ENCODE data around the gene PRSS12.

Gene PRSS12

DNA sequence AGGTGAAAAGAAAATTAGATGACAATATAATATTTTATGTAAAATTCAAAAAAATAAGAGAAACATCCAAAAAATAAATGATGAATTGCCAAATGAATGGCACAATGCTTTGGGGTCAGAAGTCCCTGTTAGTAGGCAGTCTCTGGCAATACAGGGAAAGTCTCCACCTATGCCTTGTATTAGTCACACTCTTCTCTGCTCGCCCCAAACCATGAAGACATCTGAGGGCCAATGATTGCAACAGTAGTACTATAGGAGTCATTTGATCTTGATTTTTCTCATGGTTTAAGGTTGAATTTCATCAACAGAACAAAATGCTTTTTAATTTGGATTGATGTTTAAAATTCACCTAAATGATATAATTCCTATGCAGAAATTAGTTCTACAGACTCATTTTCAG is 3.9 kb upstream of the PRSS12 start:
- no peak for DNase-seq (ENCODE audit: low read depth in 2 of 3, low spot score in 1 of 3)

GRCh38 chr4:118356111-118356510 is 3.3 kb upstream of the PRSS12 start:
- DNase-seq (ENCODE audit: low read depth in 2 of 3, low spot score in 1 of 3): no peak

GRCh38 chr4:118354913-118355312 is 2.1 kb upstream of the PRSS12 start:
- no peak for DNase-seq (ENCODE audit: low read depth in 2 of 3, low spot score in 1 of 3)

- DNase-seq (ENCODE audit: low read depth in 2 of 3, low spot score in 1 of 3): no peak
These were observed 779 bp upstream of the PRSS12 start for GRCh38 chr4:118353534-118354030.

- no peak for DNase-seq (ENCODE audit: low read depth in 2 of 3, low spot score in 1 of 3)
These were observed 664 bp downstream of the PRSS12 start for GRCh38 chr4:118351851-118352827.

DNA sequence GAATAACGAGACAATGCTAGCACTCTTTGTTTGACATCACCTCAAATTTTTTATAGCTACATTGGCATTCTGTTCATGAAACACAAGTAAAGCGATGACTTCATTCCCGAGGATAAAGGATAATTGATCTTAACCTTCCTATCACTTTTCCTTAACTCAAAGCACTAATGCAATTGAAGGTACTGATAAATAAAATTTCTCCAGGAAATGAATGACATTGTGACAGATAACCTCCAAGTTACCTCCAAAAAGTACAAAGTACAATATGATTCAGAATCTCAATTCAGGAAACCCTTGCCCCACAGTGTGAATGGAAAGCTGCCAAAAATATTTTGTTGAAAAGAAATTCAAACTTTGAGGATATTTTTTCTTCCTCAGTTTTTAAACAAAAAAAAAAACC is 1.8 kb downstream of the PRSS12 start:
- no peak for DNase-seq (ENCODE audit: low read depth in 2 of 3, low spot score in 1 of 3)

DNA sequence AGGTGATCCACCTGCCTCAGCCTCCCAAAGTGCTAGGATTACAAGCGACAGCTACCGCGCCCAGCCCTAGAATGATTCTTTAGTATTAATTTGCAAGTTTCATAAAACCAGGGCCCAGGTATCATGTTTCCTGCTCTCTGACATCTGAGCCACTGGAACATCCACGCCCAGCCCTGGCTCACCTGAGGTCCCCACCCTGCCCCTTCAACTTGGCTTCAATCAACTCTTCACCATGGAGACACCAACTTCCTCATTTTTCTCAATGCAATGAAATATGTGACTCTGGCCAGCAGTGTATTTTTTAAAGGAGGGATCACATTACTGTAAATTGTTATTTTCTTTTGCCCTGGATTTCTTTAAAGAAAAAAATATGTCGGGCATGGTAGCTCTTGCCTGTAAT is 3.9 kb downstream of the PRSS12 start:
- no peak for DNase-seq (ENCODE audit: low read depth in 2 of 3, low spot score in 1 of 3)

- no peak for DNase-seq (ENCODE audit: low read depth in 2 of 3, low spot score in 1 of 3)
These were observed 6.3 kb downstream of the PRSS12 start for GRCh38 chr4:118346495-118346894.

DNA sequence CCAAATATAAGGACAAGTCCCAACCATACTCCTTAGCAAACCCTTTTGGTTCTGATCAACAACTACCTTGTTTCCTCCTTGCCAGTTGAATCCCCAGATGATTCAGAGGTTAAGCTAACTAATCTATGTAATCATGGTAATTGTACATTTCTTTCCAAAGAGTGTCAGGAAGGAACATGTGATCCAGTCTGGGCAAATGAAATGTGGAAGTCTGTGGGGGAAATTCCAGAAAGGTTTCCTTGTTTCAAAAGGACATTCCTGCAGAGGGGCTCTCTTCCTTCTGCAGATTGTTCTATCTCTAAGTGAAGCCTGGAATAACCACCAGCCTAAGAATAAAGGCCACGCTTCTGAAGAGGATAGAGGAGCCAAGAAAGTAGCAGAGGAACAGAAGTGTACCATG is 7.0 kb downstream of the PRSS12 start:
- no peak for DNase-seq (ENCODE audit: low read depth in 2 of 3, low spot score in 1 of 3)

GRCh38 chr4:118344801-118345200 is 8.0 kb downstream of the PRSS12 start:
- DNase-seq (ENCODE audit: low read depth in 2 of 3, low spot score in 1 of 3): no peak

GRCh38 chr4:118343501-118343900 is 9.3 kb downstream of the PRSS12 start:
- DNase-seq (ENCODE audit: low read depth in 2 of 3, low spot score in 1 of 3): no peak

DNA sequence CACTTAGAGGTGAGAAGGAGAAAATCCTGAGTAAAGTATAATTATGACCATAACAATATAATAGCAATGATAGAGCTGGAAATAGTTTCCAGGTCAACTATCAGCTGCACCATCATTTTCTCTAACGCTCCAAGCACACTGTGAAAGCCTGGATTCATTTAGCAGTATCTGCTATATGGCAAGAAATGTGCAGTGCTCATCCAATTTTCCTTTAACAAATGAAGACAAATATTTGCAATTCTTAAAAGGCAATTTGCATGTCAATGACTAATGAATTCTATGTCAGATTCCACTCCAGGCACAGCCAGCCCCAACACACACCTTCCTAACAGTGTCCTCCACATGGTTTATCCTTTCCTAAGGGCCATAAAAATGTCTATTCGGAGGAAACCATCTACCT is 12.7 kb downstream of the PRSS12 start:
- DNase-seq (ENCODE audit: low read depth in 2 of 3, low spot score in 1 of 3): no peak

DNA sequence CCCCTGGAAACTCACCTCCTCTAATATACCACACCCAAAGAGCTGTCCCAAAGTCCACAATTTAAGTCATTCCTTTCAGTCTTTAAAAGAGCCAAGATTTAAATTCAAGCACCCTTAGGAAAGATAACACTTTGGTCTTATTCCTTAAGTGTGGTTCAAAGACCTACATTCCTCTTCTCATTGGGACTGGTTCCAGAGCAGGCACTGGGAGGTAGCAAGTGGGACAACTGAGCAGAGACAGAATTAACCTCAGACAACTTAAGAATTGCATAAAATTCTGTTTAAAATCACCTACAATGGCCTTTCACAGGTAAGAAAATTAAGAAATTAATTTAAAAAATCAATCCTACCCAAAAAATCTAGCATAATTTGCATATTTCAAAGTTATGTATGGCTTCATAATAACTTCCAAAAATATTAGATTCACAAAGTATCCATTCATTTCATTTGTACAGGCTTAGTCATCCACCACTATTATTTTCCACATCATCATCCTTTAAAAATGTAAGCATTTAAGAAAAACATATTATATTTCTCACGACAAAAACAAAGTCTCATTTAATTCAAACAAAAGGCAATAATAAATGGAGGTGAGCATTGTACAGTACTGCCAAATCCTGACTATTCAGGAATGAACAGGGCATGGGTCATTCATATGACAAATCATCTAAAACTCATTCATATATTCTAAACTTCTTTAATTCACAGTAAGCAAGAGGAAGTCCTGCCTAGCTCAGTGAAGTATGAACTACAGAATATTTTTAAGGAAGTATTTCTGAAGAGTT is 13.6 kb downstream of the PRSS12 start:
- no peak for DNase-seq (ENCODE audit: low read depth in 2 of 3, low spot score in 1 of 3)

DNA sequence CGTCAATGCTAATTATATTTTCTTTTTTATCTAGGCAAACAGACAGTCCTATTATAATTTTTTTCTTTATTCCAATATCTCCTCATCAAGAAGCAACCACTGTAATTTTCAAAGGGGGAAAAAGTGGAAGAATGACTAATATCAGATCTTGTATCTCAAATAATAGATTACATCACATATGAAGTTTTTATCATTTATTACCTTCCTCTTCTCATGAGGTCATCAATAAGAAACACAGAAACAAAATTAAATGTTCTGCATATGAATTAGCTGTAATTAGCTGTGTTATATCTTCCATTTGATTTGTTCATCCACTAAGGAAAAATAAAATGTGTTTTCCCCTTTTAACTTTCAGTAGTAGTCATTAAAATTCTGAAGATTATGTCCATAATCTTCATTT is 14.3 kb downstream of the PRSS12 start:
- no peak for DNase-seq (ENCODE audit: low read depth in 2 of 3, low spot score in 1 of 3)

- DNase-seq (ENCODE audit: low read depth in 2 of 3, low spot score in 1 of 3): no peak
These were observed 14.8 kb downstream of the PRSS12 start for GRCh38 chr4:118337954-118338353.

- DNase-seq (ENCODE audit: low read depth in 2 of 3, low spot score in 1 of 3): no peak
These were observed 17.0 kb downstream of the PRSS12 start for GRCh38 chr4:118335774-118336173.

GRCh38 chr4:118335324-118335723 is 17.5 kb downstream of the PRSS12 start:
- DNase-seq (ENCODE audit: low read depth in 2 of 3, low spot score in 1 of 3): no peak

DNA sequence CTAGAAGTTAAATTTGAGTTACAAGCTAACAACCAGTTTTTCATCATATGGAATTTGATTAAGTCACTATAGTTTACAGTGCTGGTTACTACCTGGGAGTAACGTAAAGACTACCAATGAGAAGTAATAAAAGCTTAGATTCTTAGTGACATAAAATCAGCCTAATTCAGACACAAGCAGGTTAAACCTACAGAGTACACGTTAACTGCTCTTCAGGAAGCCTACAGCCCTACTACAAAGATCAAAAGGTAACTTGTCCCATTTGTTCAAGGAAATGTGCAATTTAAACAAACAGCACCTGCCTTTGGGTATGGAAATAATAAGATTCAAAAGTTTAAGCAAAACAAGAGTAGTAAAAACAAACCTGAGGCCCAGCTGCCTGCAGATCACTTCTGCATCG is 21.5 kb downstream of the PRSS12 start:
- DNase-seq (ENCODE audit: low read depth in 2 of 3, low spot score in 1 of 3): no peak

GRCh38 chr4:118329849-118330248 is 23.0 kb downstream of the PRSS12 start:
- DNase-seq (ENCODE audit: low read depth in 2 of 3, low spot score in 1 of 3): no peak

GRCh38 chr4:118327554-118328241 is 25.1 kb downstream of the PRSS12 start:
- no peak for DNase-seq (ENCODE audit: low read depth in 2 of 3, low spot score in 1 of 3)

DNA sequence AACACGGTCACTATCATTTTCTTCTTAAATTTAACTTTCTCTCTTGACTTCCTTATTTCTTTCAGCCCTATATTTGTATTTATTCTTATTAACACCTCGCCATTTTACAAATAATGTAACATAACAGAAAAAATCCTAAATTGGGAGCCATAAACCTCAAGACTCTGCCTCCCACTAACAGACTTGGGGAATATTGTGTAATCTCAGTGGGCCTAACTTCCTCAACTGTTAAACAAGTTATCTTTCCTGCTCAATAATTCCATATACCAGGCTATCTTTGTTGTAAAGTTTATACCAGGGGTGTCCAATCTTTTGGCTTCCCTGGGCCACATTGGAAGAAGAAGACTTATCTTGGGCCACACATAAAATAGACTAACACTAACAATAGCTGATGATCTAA is 26.2 kb downstream of the PRSS12 start:
- DNase-seq (ENCODE audit: low read depth in 2 of 3, low spot score in 1 of 3): no peak
